Measurements from ENCODE around the gene HOXC4.

DNA sequence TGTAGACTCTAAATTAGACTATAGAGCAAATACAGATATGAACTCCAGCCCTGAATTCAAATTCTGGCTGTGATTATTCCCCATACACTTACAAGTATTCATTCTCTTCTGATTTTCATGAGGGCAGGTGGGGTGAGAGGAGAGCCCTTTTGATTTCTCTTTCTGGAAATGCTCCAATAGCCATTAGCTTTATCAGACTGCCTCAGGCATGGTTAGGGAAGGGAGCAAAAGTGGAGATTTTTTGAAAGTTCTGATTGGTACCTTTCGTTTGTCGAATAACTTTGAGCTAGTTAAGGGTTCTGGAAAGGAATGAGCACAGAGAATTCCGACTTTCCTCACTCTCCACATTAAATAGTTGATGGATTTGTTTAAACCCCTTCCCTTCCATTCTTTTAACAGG is 13.0 kb upstream of the HOXC4 start:
- no peak for TF ChIP-seq POLR2A (IDR thresholded peaks at IDR 0.05)
- TF ChIP-seq, protein P1, sequence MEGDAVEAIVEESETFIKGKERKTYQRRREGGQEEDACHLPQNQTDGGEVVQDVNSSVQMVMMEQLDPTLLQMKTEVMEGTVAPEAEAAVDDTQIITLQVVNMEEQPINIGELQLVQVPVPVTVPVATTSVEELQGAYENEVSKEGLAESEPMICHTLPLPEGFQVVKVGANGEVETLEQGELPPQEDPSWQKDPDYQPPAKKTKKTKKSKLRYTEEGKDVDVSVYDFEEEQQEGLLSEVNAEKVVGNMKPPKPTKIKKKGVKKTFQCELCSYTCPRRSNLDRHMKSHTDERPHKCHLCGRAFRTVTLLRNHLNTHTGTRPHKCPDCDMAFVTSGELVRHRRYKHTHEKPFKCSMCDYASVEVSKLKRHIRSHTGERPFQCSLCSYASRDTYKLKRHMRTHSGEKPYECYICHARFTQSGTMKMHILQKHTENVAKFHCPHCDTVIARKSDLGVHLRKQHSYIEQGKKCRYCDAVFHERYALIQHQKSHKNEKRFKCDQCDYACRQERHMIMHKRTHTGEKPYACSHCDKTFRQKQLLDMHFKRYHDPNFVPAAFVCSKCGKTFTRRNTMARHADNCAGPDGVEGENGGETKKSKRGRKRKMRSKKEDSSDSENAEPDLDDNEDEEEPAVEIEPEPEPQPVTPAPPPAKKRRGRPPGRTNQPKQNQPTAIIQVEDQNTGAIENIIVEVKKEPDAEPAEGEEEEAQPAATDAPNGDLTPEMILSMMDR (IDR thresholded peaks at IDR 0.05) = no peak
- TF ChIP-seq POLR2AphosphoS5 (IDR thresholded peaks at IDR 0.05; ENCODE audit: insufficient read depth in 1 of 2, low read depth in 1 of 2) = no peak

Data from vagina (tissue), 2 donors.